Erythroblast (primary cell): ENCODE measurements around the gene IL4R.
A peak's percentile ranks its signal among the peaks of the same experiment; 100 is the strongest.

Experiments
- DNase-seq, 2 experiments: peaks; one replicate each; lab custom pipeline; 2025; lab: John Stamatoyannopoulos, UW
- GATA1 ChIP-seq: IDR thresholded peaks from 2 replicates; pipeline ENCODE4 v1.6.1; 2011; ENCODE audit warnings: low read depth, mild to moderate bottlenecking, control low read depth, low read length, moderate library complexity
- POLR2A ChIP-seq: IDR thresholded peaks from 2 replicates; pipeline ENCODE4 v1.6.1; 2011; ENCODE audit warnings: mild to moderate bottlenecking, low read length

IL4R gene

DNA sequence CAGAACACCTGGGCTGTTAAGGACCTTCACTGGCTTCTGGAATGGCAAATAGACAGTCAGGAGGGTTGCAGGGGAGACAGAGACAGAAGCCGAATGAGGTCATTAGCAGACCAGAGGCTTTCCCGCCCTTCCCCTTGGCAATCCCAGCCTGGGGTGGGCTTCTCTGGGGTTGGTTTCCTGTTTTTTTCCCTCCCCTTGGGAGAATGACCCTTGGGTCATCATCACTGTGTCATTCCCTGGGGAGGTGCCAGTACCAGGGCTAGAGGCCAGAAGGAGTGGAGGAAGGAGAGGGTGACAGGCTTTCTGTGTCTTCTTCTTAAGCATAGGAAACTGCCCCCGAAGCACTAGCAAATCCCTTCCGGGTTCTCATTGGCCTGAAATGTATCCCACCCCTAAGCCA is 45.3 kb downstream of the IL4R start:
- no peak for TF ChIP-seq GATA1
- TF ChIP-seq POLR2A: no peak
- no peak for DNase-seq

DNA sequence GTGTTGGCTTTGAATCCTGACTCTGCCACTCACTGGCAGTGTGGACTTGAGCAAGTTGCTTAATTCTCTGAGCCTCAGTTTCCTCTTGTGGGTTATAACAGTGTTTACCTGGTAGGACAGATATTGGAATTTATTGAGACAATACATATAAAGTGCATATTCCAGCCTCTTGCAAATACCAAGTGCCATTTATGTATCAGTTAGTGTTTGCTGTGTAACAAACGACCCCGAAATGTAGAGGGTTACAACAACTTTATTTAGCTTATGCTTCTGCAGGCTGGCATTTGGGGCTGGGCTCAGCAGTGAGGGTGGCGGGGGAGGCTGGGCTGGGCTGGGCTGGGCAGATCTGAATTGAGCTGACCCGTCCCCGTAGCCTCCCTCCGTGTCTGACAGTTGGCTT is 45.8 kb downstream of the IL4R start:
- TF ChIP-seq POLR2A (no peak), GATA1 (no peak)
- DNase-seq: no peak

DNA sequence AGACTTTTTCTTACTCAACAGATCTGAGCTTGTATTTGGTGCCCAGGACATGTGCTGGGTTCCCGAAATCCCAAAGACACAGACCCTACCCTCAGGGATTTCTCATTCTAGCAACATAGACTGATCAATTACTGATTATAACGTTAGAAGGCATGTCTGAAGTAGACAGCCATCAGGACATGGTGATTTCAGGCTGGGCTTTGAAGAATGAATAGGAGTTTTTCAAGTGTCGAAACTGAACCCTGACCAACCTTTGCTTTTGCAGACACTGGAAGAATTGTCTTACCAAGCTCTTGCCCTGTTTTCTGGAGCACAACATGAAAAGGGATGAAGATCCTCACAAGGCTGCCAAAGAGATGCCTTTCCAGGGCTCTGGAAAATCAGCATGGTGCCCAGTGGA is 48.2 kb downstream of the IL4R start:
- TF ChIP-seq GATA1 (no peak), POLR2A (no peak)
- DNase-seq: no peak

DNA sequence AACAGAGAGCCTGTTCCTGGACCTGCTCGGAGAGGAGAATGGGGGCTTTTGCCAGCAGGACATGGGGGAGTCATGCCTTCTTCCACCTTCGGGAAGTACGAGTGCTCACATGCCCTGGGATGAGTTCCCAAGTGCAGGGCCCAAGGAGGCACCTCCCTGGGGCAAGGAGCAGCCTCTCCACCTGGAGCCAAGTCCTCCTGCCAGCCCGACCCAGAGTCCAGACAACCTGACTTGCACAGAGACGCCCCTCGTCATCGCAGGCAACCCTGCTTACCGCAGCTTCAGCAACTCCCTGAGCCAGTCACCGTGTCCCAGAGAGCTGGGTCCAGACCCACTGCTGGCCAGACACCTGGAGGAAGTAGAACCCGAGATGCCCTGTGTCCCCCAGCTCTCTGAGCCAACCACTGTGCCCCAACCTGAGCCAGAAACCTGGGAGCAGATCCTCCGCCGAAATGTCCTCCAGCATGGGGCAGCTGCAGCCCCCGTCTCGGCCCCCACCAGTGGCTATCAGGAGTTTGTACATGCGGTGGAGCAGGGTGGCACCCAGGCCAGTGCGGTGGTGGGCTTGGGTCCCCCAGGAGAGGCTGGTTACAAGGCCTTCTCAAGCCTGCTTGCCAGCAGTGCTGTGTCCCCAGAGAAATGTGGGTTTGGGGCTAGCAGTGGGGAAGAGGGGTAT is 48.9 kb downstream of the IL4R start:
- no peak for DNase-seq
- no peak for TF ChIP-seq POLR2A
- no peak for TF ChIP-seq GATA1

DNA sequence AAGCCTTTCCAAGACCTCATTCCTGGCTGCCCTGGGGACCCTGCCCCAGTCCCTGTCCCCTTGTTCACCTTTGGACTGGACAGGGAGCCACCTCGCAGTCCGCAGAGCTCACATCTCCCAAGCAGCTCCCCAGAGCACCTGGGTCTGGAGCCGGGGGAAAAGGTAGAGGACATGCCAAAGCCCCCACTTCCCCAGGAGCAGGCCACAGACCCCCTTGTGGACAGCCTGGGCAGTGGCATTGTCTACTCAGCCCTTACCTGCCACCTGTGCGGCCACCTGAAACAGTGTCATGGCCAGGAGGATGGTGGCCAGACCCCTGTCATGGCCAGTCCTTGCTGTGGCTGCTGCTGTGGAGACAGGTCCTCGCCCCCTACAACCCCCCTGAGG is 49.5 kb downstream of the IL4R start:
- no peak for TF ChIP-seq POLR2A
- no peak for TF ChIP-seq GATA1
- no peak for DNase-seq

DNA sequence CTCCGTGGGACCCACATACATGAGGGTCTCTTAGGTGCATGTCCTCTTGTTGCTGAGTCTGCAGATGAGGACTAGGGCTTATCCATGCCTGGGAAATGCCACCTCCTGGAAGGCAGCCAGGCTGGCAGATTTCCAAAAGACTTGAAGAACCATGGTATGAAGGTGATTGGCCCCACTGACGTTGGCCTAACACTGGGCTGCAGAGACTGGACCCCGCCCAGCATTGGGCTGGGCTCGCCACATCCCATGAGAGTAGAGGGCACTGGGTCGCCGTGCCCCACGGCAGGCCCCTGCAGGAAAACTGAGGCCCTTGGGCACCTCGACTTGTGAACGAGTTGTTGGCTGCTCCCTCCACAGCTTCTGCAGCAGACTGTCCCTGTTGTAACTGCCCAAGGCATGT is 50.0 kb downstream of the IL4R start:
- peak; percentile 25 to 34 for DNase-seq

DNA sequence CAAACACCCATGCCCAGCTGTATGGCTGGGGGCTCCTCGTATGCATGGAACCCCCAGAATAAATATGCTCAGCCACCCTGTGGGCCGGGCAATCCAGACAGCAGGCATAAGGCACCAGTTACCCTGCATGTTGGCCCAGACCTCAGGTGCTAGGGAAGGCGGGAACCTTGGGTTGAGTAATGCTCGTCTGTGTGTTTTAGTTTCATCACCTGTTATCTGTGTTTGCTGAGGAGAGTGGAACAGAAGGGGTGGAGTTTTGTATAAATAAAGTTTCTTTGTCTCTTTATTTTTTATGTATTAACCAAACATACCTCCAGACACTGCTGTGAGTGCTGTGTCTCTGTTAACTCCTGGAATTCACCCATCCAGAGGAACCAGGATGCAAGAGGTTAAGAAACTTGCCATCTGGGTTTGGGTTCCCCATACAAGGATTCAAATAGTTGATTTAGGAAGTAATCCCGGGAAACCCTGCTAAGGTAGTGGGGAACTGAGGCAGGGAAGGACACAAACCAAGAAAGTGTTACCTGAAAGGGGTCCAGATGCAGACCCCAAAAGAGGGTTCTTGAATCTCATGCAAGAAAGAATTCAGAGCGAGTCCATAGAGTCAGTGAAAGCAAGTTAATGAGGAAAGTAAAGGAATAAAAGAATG is 50.8 kb downstream of the IL4R start:
- TF ChIP-seq GATA1: no peak
- no peak for TF ChIP-seq POLR2A
- DNase-seq: no peak

More for the DNA sequence above, 50.0 kb downstream of the IL4R start:
- no peak for TF ChIP-seq GATA1
- no peak for TF ChIP-seq POLR2A

DNA sequence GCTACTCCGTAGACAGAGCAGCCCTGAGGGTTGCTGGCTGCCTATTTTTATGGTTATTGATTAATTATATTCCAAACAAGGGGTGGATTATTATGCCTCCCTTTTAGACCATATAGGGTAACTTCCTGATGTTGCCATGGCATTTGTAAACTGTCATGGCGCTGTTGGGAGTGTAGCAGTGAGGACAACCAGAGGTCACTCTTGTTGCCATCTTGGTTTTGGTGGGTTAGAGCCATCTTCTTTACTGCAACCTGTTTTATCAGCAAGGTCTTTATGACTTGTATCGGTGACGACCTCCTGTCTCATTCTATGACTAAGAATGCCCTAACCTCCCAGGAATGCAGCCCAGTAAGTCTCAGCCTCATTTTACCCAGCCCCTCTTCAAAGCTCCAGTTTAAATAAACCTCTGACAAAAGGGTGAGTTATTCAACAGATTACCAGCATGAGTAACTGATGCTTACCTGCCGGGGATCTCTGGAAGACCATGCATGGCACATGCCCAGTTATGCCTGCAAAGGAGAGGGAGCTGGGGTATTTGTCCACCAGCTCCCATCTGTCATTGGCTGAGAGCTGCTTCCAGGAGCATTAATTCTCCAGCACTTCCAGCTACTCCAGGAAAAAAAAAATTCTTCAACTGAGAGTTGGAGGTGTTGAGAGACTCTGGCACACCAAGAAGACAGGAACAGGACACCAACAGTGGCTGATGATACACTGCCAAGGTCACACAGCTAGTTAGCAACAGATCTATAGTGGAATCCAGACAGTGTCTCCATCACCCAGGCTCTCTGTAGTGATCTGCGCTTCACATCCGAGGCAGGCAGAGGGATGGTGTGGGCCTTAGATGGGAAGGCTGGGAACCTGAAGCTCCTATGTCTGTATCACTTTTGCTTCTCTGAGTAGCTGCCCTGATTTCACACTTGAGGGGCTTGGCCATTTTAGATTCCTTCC is 51.6 kb downstream of the IL4R start:
- DNase-seq: no peak
- TF ChIP-seq GATA1: no peak
- peak; percentile 10 for TF ChIP-seq POLR2A

DNA sequence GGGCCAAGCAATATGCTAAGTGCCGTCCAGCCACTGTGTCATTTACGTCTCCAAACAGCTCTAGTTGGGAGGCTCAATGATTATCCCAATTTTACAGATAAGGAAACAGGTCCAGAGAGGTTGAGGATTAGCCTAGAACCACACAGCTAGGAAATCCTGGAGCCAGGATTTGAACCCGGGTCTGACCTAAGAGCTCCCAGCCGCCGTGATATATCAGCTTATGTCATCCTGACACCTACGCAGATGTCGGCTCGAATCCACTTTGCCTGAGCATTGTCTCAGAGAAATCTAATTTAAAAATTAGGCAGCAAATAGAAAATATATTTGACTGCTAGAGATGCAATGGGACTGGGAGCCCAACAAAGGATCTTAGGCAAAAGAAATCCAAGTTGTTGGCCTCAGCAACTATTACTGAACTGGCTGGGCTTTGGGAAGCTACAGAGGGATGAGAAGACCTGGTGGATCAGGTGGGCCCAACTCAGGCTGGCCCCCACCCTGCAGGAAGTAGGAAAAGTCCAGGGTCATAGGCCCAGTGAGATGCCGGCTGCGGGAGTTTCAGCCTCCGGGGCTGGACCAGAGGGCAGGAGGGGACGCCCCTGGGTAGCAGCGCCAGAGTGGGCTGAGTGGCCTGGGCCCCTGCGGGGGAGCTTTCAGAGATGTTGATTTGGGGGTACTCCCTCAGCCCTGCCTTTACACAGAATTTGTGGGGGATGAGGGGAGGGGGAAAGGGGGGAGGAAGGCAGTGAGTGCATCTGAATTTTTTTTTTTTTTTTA is 53.1 kb downstream of the IL4R start:
- peak in 1 of 2 experiments; percentile 45 for DNase-seq
- TF ChIP-seq GATA1: no peak
- TF ChIP-seq POLR2A: no peak

DNA sequence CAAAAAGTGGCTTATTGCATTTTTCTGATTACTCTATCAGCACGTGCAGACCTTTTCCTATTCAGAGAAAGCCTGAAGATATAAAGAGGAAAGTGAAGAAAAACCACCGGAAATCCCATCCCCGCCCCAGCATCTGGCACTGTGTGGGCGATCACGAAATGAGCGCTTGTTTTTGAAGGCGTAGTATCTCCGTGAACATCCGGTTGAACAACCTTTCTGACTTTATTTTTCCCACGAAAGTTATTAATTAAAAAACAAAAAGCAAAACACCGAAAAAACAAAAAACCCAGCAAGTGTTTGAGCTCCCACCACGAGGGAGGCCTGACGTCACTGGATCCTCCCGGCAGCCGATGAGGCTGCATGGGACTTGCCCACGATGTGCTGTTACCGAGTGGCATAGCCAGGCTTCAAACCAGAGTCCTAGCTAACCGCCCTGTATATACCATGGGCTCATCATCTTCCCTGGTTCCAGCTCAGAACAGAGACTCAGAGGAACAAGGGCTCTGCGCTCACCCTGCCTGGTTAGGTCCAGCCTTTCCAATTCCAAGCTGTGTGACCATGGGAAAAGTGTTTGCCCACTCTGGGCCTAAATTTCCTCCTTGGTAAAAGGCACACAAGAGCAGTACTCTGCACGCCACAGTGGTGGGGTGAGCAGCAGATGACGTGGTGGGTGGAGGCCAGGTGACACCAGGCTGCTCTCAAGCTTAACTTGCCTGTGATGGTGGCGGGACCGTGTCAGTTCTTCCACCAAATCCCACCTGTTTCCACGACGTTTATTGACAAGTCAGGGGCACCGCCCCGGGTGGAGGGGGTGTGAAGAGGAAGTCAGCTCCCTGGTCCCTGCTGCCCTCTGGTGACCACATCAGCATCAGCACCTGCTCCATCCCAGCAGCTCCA is 53.9 kb downstream of the IL4R start:
- DNase-seq: peak; percentile 86 to 90
- TF ChIP-seq POLR2A (no peak), GATA1 (no peak)

DNA sequence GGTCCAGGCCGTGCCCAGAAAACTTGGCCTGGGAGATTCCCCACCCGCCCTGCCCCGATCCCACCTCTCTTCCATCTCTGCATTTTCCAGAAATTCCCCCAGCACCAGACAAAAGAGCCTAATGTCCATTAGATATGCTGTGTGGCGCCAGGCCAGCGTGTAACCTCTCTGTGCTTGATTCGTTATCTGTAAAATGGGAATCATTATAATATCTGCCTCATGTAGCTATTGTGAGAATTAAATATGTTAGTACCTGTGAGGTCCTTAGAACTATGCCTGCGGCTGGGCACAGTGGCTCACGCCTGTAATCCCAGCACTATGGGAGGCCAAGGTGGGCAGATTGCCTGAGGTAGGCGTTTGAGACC is 54.6 kb downstream of the IL4R start:
- TF ChIP-seq POLR2A: no peak
- no peak for TF ChIP-seq GATA1
- no peak for DNase-seq

DNA sequence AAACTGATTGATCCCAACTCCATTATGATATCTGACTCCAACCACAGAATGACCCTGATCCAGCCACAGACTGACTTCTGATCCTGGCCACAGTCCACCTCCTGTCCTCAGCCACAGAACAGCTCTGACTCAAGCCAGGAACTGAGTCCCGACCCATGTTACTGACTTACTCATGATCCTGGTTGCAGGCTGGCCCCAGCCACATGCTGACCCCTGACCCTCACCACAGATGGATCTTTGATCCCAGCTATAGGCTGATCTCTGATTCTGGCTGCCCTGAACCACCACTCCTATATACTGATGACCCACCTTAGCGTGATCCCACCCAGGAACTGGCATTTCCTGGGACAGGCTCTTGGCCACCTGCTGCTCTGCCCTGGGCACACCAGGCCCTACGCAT is 56.0 kb downstream of the IL4R start:
- no peak for DNase-seq
- TF ChIP-seq GATA1: no peak
- no peak for TF ChIP-seq POLR2A

DNA sequence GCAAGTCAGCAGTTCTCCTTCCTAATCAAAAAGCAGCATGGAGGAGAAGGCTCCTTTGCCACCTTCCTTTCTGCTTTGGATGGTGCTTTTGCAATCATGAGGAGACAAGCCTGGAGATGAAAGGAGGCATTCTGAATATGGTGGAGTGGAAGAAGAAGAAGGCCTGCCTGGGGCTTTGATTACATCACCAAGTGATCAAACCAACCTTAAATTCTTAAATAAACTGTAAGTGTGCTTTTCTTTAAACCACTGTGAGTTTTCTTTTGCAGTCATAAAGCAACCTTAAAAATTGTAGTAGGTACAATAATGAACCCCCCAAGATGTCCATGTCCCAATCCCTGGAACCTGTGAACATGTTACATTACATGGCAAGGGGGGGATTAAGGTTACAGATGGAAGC is 56.5 kb downstream of the IL4R start:
- TF ChIP-seq GATA1 (no peak), POLR2A (no peak)
- DNase-seq: no peak

DNA sequence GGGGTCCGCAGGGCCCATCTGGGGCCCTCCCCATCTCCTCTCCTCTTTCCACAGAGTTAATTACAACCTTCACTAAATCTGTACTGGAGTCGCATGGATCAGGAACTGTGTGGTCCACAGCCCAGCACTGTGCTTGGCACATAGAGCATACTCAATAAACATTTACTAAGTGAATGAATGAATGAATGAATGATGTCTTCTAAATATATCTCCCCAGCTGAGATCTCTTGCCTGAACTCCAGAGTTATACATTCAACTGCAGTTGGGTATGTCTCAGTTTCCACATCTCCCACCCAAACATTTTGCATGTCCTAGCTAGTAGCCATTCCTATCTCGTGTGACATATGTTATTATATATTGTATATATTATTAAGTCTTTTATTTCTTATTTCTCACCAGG is 59.5 kb downstream of the IL4R start:
- no peak for DNase-seq
- TF ChIP-seq POLR2A (no peak), GATA1 (no peak)
